Keratinocyte (primary cell): Measurements from ENCODE around the gene SERINC5. TPM values are rescaled to one million over a fixed set of nuclear protein-coding genes. Genes with fewer than 3 reads are reported as not detected.

Source experiments
- DNase-seq: peaks from one replicate; pipeline ENCODE4 v3.0.0-alpha.2; 2011; ENCODE audit warnings: low read depth, missing footprints, low spot score
- FAIRE-seq: peaks from 2 replicates; lab custom pipeline; 2011; peaks lifted over from hg19 to GRCh38; lab: Jason Lieb, UNC
- H2AFZ ChIP-seq: 2 replicates; pipeline ENCODE4 v1.6.0; 2012; ENCODE audit warnings: low read length, control low read depth, inconsistent platforms; ENCODE audit not compliant: control insufficient read depth
- H3K27ac ChIP-seq: 2 replicates; pipeline ENCODE4 v1.5.1; 2011; ENCODE audit warnings: low read length; ENCODE audit not compliant: control insufficient read depth, insufficient read depth
- H3K27me3 ChIP-seq: 3 replicates; pipeline ENCODE4 v1.6.0; 2011; ENCODE audit warnings: low read length; ENCODE audit not compliant: control insufficient read depth, insufficient read depth; ENCODE audit errors: extremely low read depth
- H3K36me3 ChIP-seq, 2 experiments: 2 replicates in 1 of 2; 3 replicates in 1 of 2; pipeline ENCODE4 v1.5.1; 2011; ENCODE audit warnings: low read length in 2 of 2, mild to moderate bottlenecking in 1 of 2; ENCODE audit not compliant: control insufficient read depth in 2 of 2, insufficient read depth in 2 of 2; ENCODE audit errors: extremely low read depth in 1 of 2
- H3K4me1 ChIP-seq: 3 replicates; pipeline ENCODE4 v1.5.1; 2011; ENCODE audit warnings: low read length; ENCODE audit not compliant: control insufficient read depth, insufficient read depth; ENCODE audit errors: extremely low read depth
- H3K4me2 ChIP-seq: 3 replicates; pipeline ENCODE4 v1.6.0; 2011; ENCODE audit warnings: low read depth, low read length; ENCODE audit not compliant: control insufficient read depth, insufficient read depth; ENCODE audit errors: extremely low read depth
- H3K4me3 ChIP-seq, 3 experiments: fragments of 200-600 bp in 1 of 3; sonication (generic) in 1 of 3; 2 replicates in 2 of 3; 3 replicates in 1 of 3; pipeline ENCODE4 v1.5.1; 2011 to 2016; ENCODE audit warnings: low read length in 3 of 3, mild to moderate bottlenecking in 3 of 3, control low read depth in 2 of 3, inconsistent platforms in 1 of 3, low read depth in 1 of 3, mixed read lengths in 1 of 3, mixed run types in 1 of 3, moderate library complexity in 1 of 3; ENCODE audit not compliant: control insufficient read depth in 2 of 3, insufficient read depth in 2 of 3; ENCODE audit errors: extremely low read depth in 1 of 3
- H3K79me2 ChIP-seq: 2 replicates; pipeline ENCODE4 v1.6.0; 2012; ENCODE audit warnings: low read length; ENCODE audit not compliant: control insufficient read depth, insufficient read depth
- H3K9ac ChIP-seq: 3 replicates; pipeline ENCODE4 v1.6.0; 2011; ENCODE audit warnings: low read length; ENCODE audit not compliant: control insufficient read depth, insufficient read depth; ENCODE audit errors: extremely low read depth
- H3K9me1 ChIP-seq: 3 replicates; pipeline ENCODE4 v1.6.0; 2011; ENCODE audit warnings: low read length; ENCODE audit not compliant: control insufficient read depth, insufficient read depth; ENCODE audit errors: extremely low read depth
- H3K9me3 ChIP-seq: 2 replicates; pipeline ENCODE4 v1.5.1; 2012; ENCODE audit warnings: low read depth, low read length; ENCODE audit not compliant: control insufficient read depth
- H4K20me1 ChIP-seq: 3 replicates; pipeline ENCODE4 v1.6.0; 2011; ENCODE audit warnings: low read length; ENCODE audit not compliant: control insufficient read depth, insufficient read depth; ENCODE audit errors: extremely low read depth
- CTCF ChIP-seq, 3 experiments: IDR thresholded peaks in 1 of 3; conservative IDR thresholded peaks in 1 of 3; optimal IDR thresholded peaks in 1 of 3; 2 replicates in 2 of 3; 3 replicates in 1 of 3; pipeline versions ENCODE3 to v1.5.1; 2011; ENCODE audit warnings: low read length in 3 of 3, mild to moderate bottlenecking in 3 of 3, moderate library complexity in 2 of 3, control low read depth in 1 of 3, inconsistent platforms in 1 of 3; ENCODE audit not compliant: insufficient read depth in 2 of 3; ENCODE audit errors: extremely low read depth in 1 of 3
- EZH2 ChIP-seq: IDR thresholded peaks from one replicate; pipeline ENCODE4 v1.6.1; 2012; ENCODE audit warnings: inconsistent platforms, mild to moderate bottlenecking, low read length, moderate library complexity
- dilution Hi-C: fragments of 300-500 bp; cut with MboI; formaldehyde crosslinking; loops from one replicate; pipeline ENCODE4 v1.7.0; 2020; ENCODE audit warnings: low sequenced_read_pairs; ENCODE audit not compliant: extremely low pct_ligation_motif_present
- polyA plus RNA-seq, 5 experiments: library from polyadenylated mRNA; depleted of rRNA in 3 of 5; stranded (reverse) in 3 of 5; stranded (forward) in 1 of 5; unstranded in 1 of 5; fragments of >200 nt; gene quantifications; 1 replicate in 1 of 5; 2 replicates in 3 of 5; 3 replicates in 1 of 5; pipeline versions ENCODE4 v1.2.1 to v1.2.3, GENCODE V29; 2011 to 2012; ENCODE audit warnings: missing spikeins in 2 of 5, low read depth in 1 of 5, low replicate concordance in 1 of 5

Gene SERINC5
- polyA plus RNA-seq, 1 donor (not counting 4 experiments of a cell fraction or from before 2014, with no cell fraction given), result 20.0 TPM

GRCh38 chr5:80067016-80067415, 188.8 kb downstream of the SERINC5 start:
- H4K20me1 ChIP-seq, result no peaks in the 10 kb centered on the region
- no peaks in the 10 kb centered on the region for H3K27me3 ChIP-seq
- no peak overlapping the region for H3K9ac ChIP-seq
- H3K27ac ChIP-seq, result no peak overlapping the region
- no peaks in the 10 kb centered on the region for H3K79me2 ChIP-seq
- no peak for DNase-seq
- FAIRE-seq, result no peak
- no peaks in the 10 kb centered on the region for H3K9me3 ChIP-seq
- dilution Hi-C loops, result no loop called here
- H3K4me1 ChIP-seq, result peaks cover 8% of the 10 kb centered on the region
- no peaks in the 10 kb centered on the region for H3K9me1 ChIP-seq
- no peak overlapping the region for H3K4me3 ChIP-seq
- no peak overlapping the region for H3K4me2 ChIP-seq
- H2AFZ ChIP-seq, result no peak overlapping the region
- no peaks in the 10 kb centered on the region for H3K36me3 ChIP-seq
- TF ChIP-seq EZH2 (no peak), CTCF (optimal IDR thresholded peaks at IDR 0.05 in 1 of 3, IDR thresholded peaks at IDR 0.05 in 1 of 3, conservative IDR thresholded peaks at IDR 0.05 in 1 of 3; ENCODE audit: extremely low read depth in 1 of 3, insufficient read depth in 2 of 3, low read length in 3 of 3) (no peak)

- Histone ChIP-seq H2AFZ (no peak overlapping the region), H4K20me1 (no peaks in the 10 kb centered on the region), H3K36me3 (no peaks in the 10 kb centered on the region), H3K27ac (no peak overlapping the region), H3K4me2 (no peak overlapping the region), H3K4me3 (no peak overlapping the region), H3K27me3 (no peaks in the 10 kb centered on the region), H3K9ac (no peak overlapping the region), H3K9me1 (no peaks in the 10 kb centered on the region), H3K79me2 (no peaks in the 10 kb centered on the region), H3K9me3 (no peaks in the 10 kb centered on the region), H3K4me1 (peaks cover 8% of the 10 kb centered on the region)
- DNase-seq (no peak), FAIRE-seq (no peak)
- dilution Hi-C loops, result no loop called here
- TF ChIP-seq CTCF (optimal IDR thresholded peaks at IDR 0.05 in 1 of 3, IDR thresholded peaks at IDR 0.05 in 1 of 3, conservative IDR thresholded peaks at IDR 0.05 in 1 of 3; ENCODE audit: extremely low read depth in 1 of 3, insufficient read depth in 2 of 3, low read length in 3 of 3), result no peak
- no peak for TF ChIP-seq EZH2
These were observed 191.7 kb downstream of the SERINC5 start for GRCh38 chr5:80064124-80064523.

Other genes with a start within 250 kb of the SERINC5 start
- gene THBS4, start 220.7 kb downstream of the SERINC5 start, polyA plus RNA-seq, result 0.27 to 0.47 TPM (median 0.46 TPM) in 3 replicates
- gene SPZ1, start 64.0 kb upstream of the SERINC5 start, polyA plus RNA-seq, result not detected in 3 replicates
- 6.4 to 13.5 TPM (median 8.5 TPM) in 3 replicates for gene ZFYVE16, start 152.0 kb upstream of the SERINC5 start, polyA plus RNA-seq
- gene FAM151B, start 232.1 kb upstream of the SERINC5 start, polyA plus RNA-seq, result 0.80 to 1.0 TPM (median 0.83 TPM) in 3 replicates